HCEC 1CT (cell line): Measurements from ENCODE around the gene STK16.

Experiments used
- DNase-seq: peaks from one replicate; pipeline ENCODE4 v3.0.0-alpha.2; 2017

STK16 gene

GRCh38 chr2:219290381-219291171, 45.3 kb downstream of the STK16 start:
- DNase-seq = no peak

- no peak for DNase-seq
Observed at GRCh38 chr2:219291394-219291793, 46.1 kb downstream of the STK16 start.

GRCh38 chr2:219291910-219292490, 46.7 kb downstream of the STK16 start:
- no peak for DNase-seq

GRCh38 chr2:219292616-219293015, 47.3 kb downstream of the STK16 start:
- no peak for DNase-seq

GRCh38 chr2:219293736-219294231, 48.5 kb downstream of the STK16 start:
- no peak for DNase-seq

GRCh38 chr2:219294356-219295351, 49.4 kb downstream of the STK16 start:
- DNase-seq = peak; percentile 67

- no peak for DNase-seq
Observed at GRCh38 chr2:219296142-219296541, 50.9 kb downstream of the STK16 start.

GRCh38 chr2:219296631-219297391, 51.5 kb downstream of the STK16 start:
- no peak for DNase-seq

GRCh38 chr2:219297766-219298456, 52.6 kb downstream of the STK16 start:
- DNase-seq = no peak

- peak; percentile 60 for DNase-seq
Observed at GRCh38 chr2:219298759-219299371, 53.6 kb downstream of the STK16 start.

- no peak for DNase-seq
Observed at GRCh38 chr2:219299372-219299760, 54.1 kb downstream of the STK16 start.
